Endodermal cell (in vitro differentiated cells): ENCODE data around the gene MYL12A. TPM values are rescaled to one million over a fixed set of nuclear protein-coding genes. Genes with fewer than 3 reads are reported as not detected.

Source experiments
- DNase-seq: peaks from one replicate; pipeline ENCODE4 v3.0.0-alpha.2; 2017
- H3K27ac ChIP-seq: 2 replicates; pipeline ENCODE4 v1.5.1; 2013; ENCODE audit warnings: mild to moderate bottlenecking, low read depth, low read length, moderate library complexity
- H3K27me3 ChIP-seq: 2 replicates; pipeline ENCODE4 v1.6.1; 2013; ENCODE audit warnings: mild to moderate bottlenecking, low read length, moderate library complexity; ENCODE audit not compliant: insufficient read depth, control insufficient read depth, poor library complexity, severe bottlenecking
- H3K36me3 ChIP-seq: 2 replicates; pipeline ENCODE4 v1.7.0; 2013; ENCODE audit warnings: mild to moderate bottlenecking, low read length, moderate library complexity; ENCODE audit not compliant: control insufficient read depth, insufficient read depth
- H3K4me1 ChIP-seq: one replicate; pipeline ENCODE4 v1.7.0; 2013; ENCODE audit warnings: low read length; ENCODE audit not compliant: control insufficient read depth, insufficient read depth
- H3K4me3 ChIP-seq: 2 replicates; pipeline ENCODE4 v1.5.1; 2013; ENCODE audit warnings: mild to moderate bottlenecking, low read length, moderate library complexity
- H3K9ac ChIP-seq: 2 replicates; pipeline ENCODE4 v1.6.1; 2013; ENCODE audit warnings: mild to moderate bottlenecking, low read length, moderate library complexity; ENCODE audit not compliant: poor library complexity, severe bottlenecking; ENCODE audit errors: extremely low read depth
- H3K9me3 ChIP-seq: 2 replicates; pipeline ENCODE4 v1.6.1; 2013; ENCODE audit warnings: mild to moderate bottlenecking, low read length, moderate library complexity; ENCODE audit not compliant: control insufficient read depth
- H3K27ac Mint-ChIP-seq: 2 replicates; pipeline ENCODE4 v1.8.0; 2020; ENCODE audit warnings: mixed read lengths
- H3K27me3 Mint-ChIP-seq: 2 replicates; pipeline ENCODE4 v1.8.0; 2021; ENCODE audit warnings: mild to moderate bottlenecking, mixed read lengths; ENCODE audit not compliant: insufficient read depth
- H3K36me3 Mint-ChIP-seq: 2 replicates; pipeline ENCODE4 v1.8.0; 2020; ENCODE audit warnings: low read depth, mixed read lengths
- H3K4me1 Mint-ChIP-seq: 2 replicates; pipeline ENCODE4 v1.8.0; 2020; ENCODE audit warnings: mixed read lengths
- H3K4me3 Mint-ChIP-seq: 2 replicates; pipeline ENCODE4 v1.8.0; 2020; ENCODE audit warnings: mild to moderate bottlenecking, moderate library complexity, mixed read lengths
- H3K9me3 Mint-ChIP-seq: 2 replicates; pipeline ENCODE4 v1.8.0; 2020; ENCODE audit warnings: mild to moderate bottlenecking, mixed read lengths
- WGBS, 2 experiments: methylation state at CpG; one replicate each; pipeline versions ENCODE4 v1.1.5 to v1.1.7; 2013; ENCODE audit warnings: missing lambda C conversion rate in 2 of 2, mixed read lengths in 1 of 2; ENCODE audit not compliant: insufficient coverage in 1 of 2, insufficient read length in 1 of 2; 5-methylcytosine and 5-hydroxymethylcytosine counted together
- total RNA-seq, 2 donors: library from RNA; stranded (reverse); fragmentation: NEBNext Ultra II Directional in 1 of 2; extraction: Animal tissue kit (Norgen Biotek cat#: 25700) in 1 of 2; gene quantifications; 2 replicates in 1 of 2; 3 replicates in 1 of 2; pipeline ENCODE4 v1.2.1, GENCODE V29; 2021
- TF ChIP-seq, protein P1 (sequence below): fragments of 200-600 bp; sonication (generic); conservative IDR thresholded peaks from 2 replicates; pipeline ENCODE4 v1.5.0; 2021; ENCODE audit warnings: antibody characterized with exemption, mild to moderate bottlenecking

Gene MYL12A
- total RNA-seq, 2 donors from 2014 or later: 267 to 271 TPM

DNA sequence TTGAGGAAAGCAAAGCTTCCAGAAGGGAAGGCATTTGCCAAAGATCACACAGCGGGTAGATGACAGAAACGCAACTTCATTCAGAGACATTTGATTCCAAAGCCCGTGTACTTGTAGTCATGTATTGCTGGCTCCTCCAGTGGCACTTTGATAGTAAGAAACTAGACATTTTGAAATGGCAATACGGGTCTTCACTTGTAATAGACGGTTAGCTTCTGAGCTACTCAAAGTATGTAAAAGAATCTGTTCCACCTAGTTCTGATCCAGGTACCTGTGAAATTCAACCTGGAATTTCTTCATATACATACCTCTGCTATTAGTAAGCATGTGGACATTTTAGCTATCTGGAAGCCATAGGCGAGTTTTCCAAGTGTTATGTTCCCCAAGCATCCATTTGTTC lies 26.1 kb upstream of the MYL12A start:
- TF ChIP-seq, protein P1, sequence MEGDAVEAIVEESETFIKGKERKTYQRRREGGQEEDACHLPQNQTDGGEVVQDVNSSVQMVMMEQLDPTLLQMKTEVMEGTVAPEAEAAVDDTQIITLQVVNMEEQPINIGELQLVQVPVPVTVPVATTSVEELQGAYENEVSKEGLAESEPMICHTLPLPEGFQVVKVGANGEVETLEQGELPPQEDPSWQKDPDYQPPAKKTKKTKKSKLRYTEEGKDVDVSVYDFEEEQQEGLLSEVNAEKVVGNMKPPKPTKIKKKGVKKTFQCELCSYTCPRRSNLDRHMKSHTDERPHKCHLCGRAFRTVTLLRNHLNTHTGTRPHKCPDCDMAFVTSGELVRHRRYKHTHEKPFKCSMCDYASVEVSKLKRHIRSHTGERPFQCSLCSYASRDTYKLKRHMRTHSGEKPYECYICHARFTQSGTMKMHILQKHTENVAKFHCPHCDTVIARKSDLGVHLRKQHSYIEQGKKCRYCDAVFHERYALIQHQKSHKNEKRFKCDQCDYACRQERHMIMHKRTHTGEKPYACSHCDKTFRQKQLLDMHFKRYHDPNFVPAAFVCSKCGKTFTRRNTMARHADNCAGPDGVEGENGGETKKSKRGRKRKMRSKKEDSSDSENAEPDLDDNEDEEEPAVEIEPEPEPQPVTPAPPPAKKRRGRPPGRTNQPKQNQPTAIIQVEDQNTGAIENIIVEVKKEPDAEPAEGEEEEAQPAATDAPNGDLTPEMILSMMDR: no peak
- peaks cover 8% of the 10 kb centered on the region for H3K9me3 ChIP-seq
- no peaks in the 10 kb centered on the region for H3K27me3 Mint-ChIP-seq
- H3K27ac ChIP-seq: no peak overlapping the region
- H3K27me3 ChIP-seq: no peaks in the 10 kb centered on the region
- 94 to 97% methylated on average over 6 of the region's 6 CpGs for WGBS, 2 experiments
- H3K9ac ChIP-seq: no peak overlapping the region
- no peaks in the 10 kb centered on the region for H3K36me3 ChIP-seq
- no peak overlapping the region for H3K4me3 ChIP-seq
- no peak for DNase-seq
- no peaks in the 10 kb centered on the region for H3K9me3 Mint-ChIP-seq
- peaks cover 38% of the 10 kb centered on the region for H3K4me1 Mint-ChIP-seq
- H3K36me3 Mint-ChIP-seq: no peaks in the 10 kb centered on the region
- no peak overlapping the region for H3K4me3 Mint-ChIP-seq
- H3K4me1 ChIP-seq: peaks cover 23% of the 10 kb centered on the region
- H3K27ac Mint-ChIP-seq: no peak overlapping the region

DNA sequence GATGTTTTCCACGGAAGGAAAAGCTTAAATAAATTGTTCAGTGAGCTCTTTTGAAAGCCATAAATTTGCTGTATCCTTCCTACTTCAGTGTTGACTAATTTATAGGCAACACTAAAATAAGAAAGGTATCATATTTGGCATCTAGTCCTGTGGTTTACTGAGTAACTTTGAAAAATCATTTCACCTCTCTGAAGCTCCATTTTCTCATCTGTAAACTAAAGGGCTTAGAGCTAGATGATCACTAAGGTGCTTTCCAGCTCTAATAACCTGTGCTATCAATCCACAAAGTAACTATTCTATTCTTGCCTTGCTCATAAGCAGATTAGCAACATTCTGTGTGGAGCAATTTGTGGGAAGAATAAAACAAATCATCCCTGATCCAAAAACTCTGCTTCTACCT lies 24.2 kb upstream of the MYL12A start:
- Histone ChIP-seq H3K9ac (no peak overlapping the region), H3K9me3 (no peaks in the 10 kb centered on the region), H3K36me3 (no peaks in the 10 kb centered on the region), H3K27me3 (no peaks in the 10 kb centered on the region), H3K27ac (no peak overlapping the region), H3K4me3 (no peak overlapping the region), H3K4me1 (peaks cover 16% of the 10 kb centered on the region)
- Mint-ChIP-seq H3K36me3 (no peaks in the 10 kb centered on the region), H3K4me3 (no peak overlapping the region), H3K9me3 (no peaks in the 10 kb centered on the region), H3K27ac (no peak overlapping the region), H3K4me1 (peaks cover 28% of the 10 kb centered on the region), H3K27me3 (no peaks in the 10 kb centered on the region)
- TF ChIP-seq, protein P1: no peak
- no peak for DNase-seq
- WGBS, 2 experiments: 100% methylated on average over 1 of the region's 1 CpG; no CpG with 5 or more reads in 1 of the 2 experiments

DNA sequence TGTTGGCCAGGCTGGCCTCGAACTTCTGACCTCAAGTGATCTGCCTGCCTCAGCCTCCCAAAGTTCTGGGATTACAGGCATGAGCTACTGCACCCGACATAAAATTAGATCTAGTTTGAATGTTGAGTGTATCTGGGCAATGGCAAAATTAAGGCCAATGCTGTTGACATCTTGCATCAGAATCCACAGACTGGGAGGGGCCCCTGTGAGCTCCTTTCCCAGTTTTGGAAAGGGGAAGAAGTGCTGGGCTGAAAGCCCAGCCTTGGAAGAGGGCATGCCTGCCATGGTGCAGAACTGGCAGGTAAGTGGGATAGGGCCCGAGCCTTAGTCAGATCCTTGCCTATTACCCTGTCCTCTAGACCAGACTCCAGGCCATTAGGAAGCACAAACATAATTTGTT lies 23.4 kb upstream of the MYL12A start:
- no peak overlapping the region for H3K4me3 Mint-ChIP-seq
- H3K9me3 ChIP-seq: no peaks in the 10 kb centered on the region
- H3K27me3 Mint-ChIP-seq: no peaks in the 10 kb centered on the region
- no peaks in the 10 kb centered on the region for H3K27me3 ChIP-seq
- H3K36me3 ChIP-seq: no peaks in the 10 kb centered on the region
- no peak overlapping the region for H3K9ac ChIP-seq
- no peak overlapping the region for H3K27ac Mint-ChIP-seq
- no peaks in the 10 kb centered on the region for H3K36me3 Mint-ChIP-seq
- TF ChIP-seq, protein P1: no peak
- H3K9me3 Mint-ChIP-seq: no peaks in the 10 kb centered on the region
- DNase-seq: no peak
- H3K27ac ChIP-seq: no peak overlapping the region
- peaks cover 20% of the 10 kb centered on the region for H3K4me1 Mint-ChIP-seq
- no peak overlapping the region for H3K4me3 ChIP-seq
- H3K4me1 ChIP-seq: peaks cover 10% of the 10 kb centered on the region
- WGBS, 2 experiments: 90 to 100% methylated on average over 2 to 3 of the region's 3 CpGs
